Caco-2 (cell line): ENCODE data around the gene PUDP. TPM values are rescaled to one million over a fixed set of nuclear protein-coding genes. Genes with fewer than 3 reads are reported as not detected.

Experiments
- BruUV-seq: library from RNA; stranded (reverse); fragments of 400-500 nt; replicated peaks from 2 replicates; lab custom pipeline; 2021; lab: Mats Ljungman, UMichigan
- CTCF ChIA-PET: fragments of 300-600 bp; sonication (Branson Sonifier 250); formaldehyde crosslinking; loops from one replicate; lab custom pipeline; 2022; ENCODE audit warnings: antibody characterized with exemption; lab: Charles Lee
- POLR2A ChIA-PET: fragments of 300-600 bp; sonication (Branson Sonifier 250); formaldehyde crosslinking; loops from one replicate; lab custom pipeline; 2022; ENCODE audit warnings: antibody characterized with exemption; lab: Charles Lee
- DNase-seq, 2 experiments: peaks; one replicate each; pipeline versions ENCODE4 v3.0.0 to v3.0.0-alpha.2; 2020 to 2022
- H3K27me3 ChIP-seq: replicated peaks from 2 replicates; pipeline ENCODE4 v1.6.0; 2011; ENCODE audit warnings: low read length; ENCODE audit not compliant: control insufficient read depth, insufficient read depth
- H3K36me3 ChIP-seq: 2 replicates; pipeline ENCODE4 v1.5.1; 2011; ENCODE audit warnings: low read length; ENCODE audit not compliant: control insufficient read depth, insufficient read depth
- H3K4me1 ChIP-seq: fragments of 250-450 bp; sonication (Bioruptor Pico); 2 replicates; pipeline ENCODE4 v1.5.1; 2020; ENCODE audit warnings: mild to moderate bottlenecking
- H3K4me3 ChIP-seq: 2 replicates; pipeline ENCODE4 v1.5.1; 2011; ENCODE audit warnings: low read depth, mild to moderate bottlenecking, control low read depth, low read length
- H3K9me3 ChIP-seq: fragments of 250-450 bp; sonication (Bioruptor Pico); 2 replicates; pipeline ENCODE4 v1.5.1; 2020; ENCODE audit warnings: mild to moderate bottlenecking, moderate library complexity
- H3K27ac Mint-ChIP-seq: one replicate; pipeline ENCODE4 v1.8.0; 2022; ENCODE audit warnings: mixed read lengths; ENCODE audit not compliant: unreplicated experiment
- H3K27me3 Mint-ChIP-seq: one replicate; pipeline ENCODE4 v1.8.0; 2022; ENCODE audit warnings: mixed read lengths; ENCODE audit not compliant: insufficient read depth, unreplicated experiment
- H3K36me3 Mint-ChIP-seq: one replicate; pipeline ENCODE4 v1.8.0; 2022; ENCODE audit warnings: mild to moderate bottlenecking, mixed read lengths; ENCODE audit not compliant: insufficient read depth, unreplicated experiment
- H3K4me1 Mint-ChIP-seq: one replicate; pipeline ENCODE4 v1.8.0; 2022; ENCODE audit warnings: low read depth, mixed read lengths; ENCODE audit not compliant: unreplicated experiment
- H3K4me3 Mint-ChIP-seq: one replicate; pipeline ENCODE4 v1.8.0; 2022; ENCODE audit warnings: mild to moderate bottlenecking, moderate library complexity, mixed read lengths; ENCODE audit not compliant: unreplicated experiment
- H3K9me3 Mint-ChIP-seq: one replicate; pipeline ENCODE4 v1.8.0; 2022; ENCODE audit warnings: mixed read lengths; ENCODE audit not compliant: unreplicated experiment
- CTCF ChIP-seq, 2 experiments: fragments of 200-600 bp in 1 of 2; IDR thresholded peaks; 1 replicate in 1 of 2; 2 replicates in 1 of 2; pipeline versions ENCODE4 v1.5.1 to v1.8.0; 2011 to 2022; ENCODE audit warnings: antibody characterized with exemption in 1 of 2, control low read depth in 1 of 2, inconsistent platforms in 1 of 2, low read depth in 1 of 2, low read length in 1 of 2, mild to moderate bottlenecking in 1 of 2, moderate library complexity in 1 of 2; ENCODE audit not compliant: insufficient read depth in 1 of 2, severe bottlenecking in 1 of 2, unreplicated experiment in 1 of 2
- intact Hi-C: fragments of 100-400 bp; cut with micrococcal nuclease; formaldehyde crosslinking; loops from one replicate; pipeline ENCODE4 v1.10.0; 2022; ENCODE audit not compliant: unreplicated experiment
- total RNA-seq: library from RNA; stranded (reverse); gene quantifications from 2 replicates; pipeline ENCODE4 v1.2.3, GENCODE V29; 2022

The PUDP gene
- total RNA-seq, 1 experiment from 2014 or later = 57.5 TPM

- H3K36me3 ChIP-seq = 0 out of 2 replicates have a peak, but pooled peaks cover 2% of the 10 kb centered on the region
- ChIA-PET CTCF (no interaction called here), POLR2A (no interaction called here)
- intact Hi-C loops = no loop called here
- no peaks in the 10 kb centered on the region for H3K27me3 ChIP-seq
- H3K27me3 Mint-ChIP-seq = no peaks in the 10 kb centered on the region
- no peaks in the 10 kb centered on the region for H3K9me3 ChIP-seq
- H3K36me3 Mint-ChIP-seq = peaks cover 42% of the 10 kb centered on the region
- TF ChIP-seq CTCF (IDR thresholded peaks at IDR 0.05; ENCODE audit: insufficient read depth in 1 of 2, low read depth in 1 of 2, low read length in 1 of 2, severe bottlenecking in 1 of 2, unreplicated experiment in 1 of 2) = no peak
- no peak overlapping the region for H3K4me3 Mint-ChIP-seq
- no TSS peak for BruUV-seq
- DNase-seq = no peak
- H3K4me3 ChIP-seq = no peak overlapping the region
- no peaks in the 10 kb centered on the region for H3K9me3 Mint-ChIP-seq
- H3K27ac Mint-ChIP-seq = no peak overlapping the region
- H3K4me1 Mint-ChIP-seq = no peaks in the 10 kb centered on the region
- no peaks in the 10 kb centered on the region for H3K4me1 ChIP-seq
These were observed 93.4 kb downstream of the PUDP start for GRCh38 chrX:7054219-7055216.

GRCh38 chrX:7052541-7052940, 95.4 kb downstream of the PUDP start:
- no peaks in the 10 kb centered on the region for H3K9me3 ChIP-seq
- intact Hi-C loops = no loop called here
- H3K27ac Mint-ChIP-seq = no peak overlapping the region
- no peak for TF ChIP-seq CTCF (IDR thresholded peaks at IDR 0.05; ENCODE audit: insufficient read depth in 1 of 2, low read depth in 1 of 2, low read length in 1 of 2, severe bottlenecking in 1 of 2, unreplicated experiment in 1 of 2)
- no peaks in the 10 kb centered on the region for H3K4me1 Mint-ChIP-seq
- BruUV-seq = no TSS peak
- no peak overlapping the region for H3K4me3 Mint-ChIP-seq
- 0 out of 2 replicates have a peak, but pooled peaks cover 2% of the 10 kb centered on the region for H3K36me3 ChIP-seq
- H3K27me3 Mint-ChIP-seq = no peaks in the 10 kb centered on the region
- no peak overlapping the region for H3K4me3 ChIP-seq
- no peaks in the 10 kb centered on the region for H3K27me3 ChIP-seq
- H3K9me3 Mint-ChIP-seq = no peaks in the 10 kb centered on the region
- ChIA-PET POLR2A (no interaction called here), CTCF (no interaction called here)
- H3K36me3 Mint-ChIP-seq = peaks cover 36% of the 10 kb centered on the region
- no peaks in the 10 kb centered on the region for H3K4me1 ChIP-seq
- no peak for DNase-seq

- ChIA-PET CTCF (no interaction called here), POLR2A (no interaction called here)
- Mint-ChIP-seq H3K4me3 (no peak overlapping the region), H3K9me3 (no peaks in the 10 kb centered on the region), H3K27me3 (no peaks in the 10 kb centered on the region), H3K36me3 (peaks cover 21% of the 10 kb centered on the region), H3K4me1 (no peaks in the 10 kb centered on the region), H3K27ac (no peak overlapping the region)
- Histone ChIP-seq H3K27me3 (no peaks in the 10 kb centered on the region), H3K9me3 (no peaks in the 10 kb centered on the region), H3K4me1 (no peaks in the 10 kb centered on the region), H3K4me3 (no peak overlapping the region), H3K36me3 (0 out of 2 replicates have a peak, but pooled peaks cover 2% of the 10 kb centered on the region)
- no TSS peak for BruUV-seq
- no peak for TF ChIP-seq CTCF (IDR thresholded peaks at IDR 0.05; ENCODE audit: insufficient read depth in 1 of 2, low read depth in 1 of 2, low read length in 1 of 2, severe bottlenecking in 1 of 2, unreplicated experiment in 1 of 2)
- intact Hi-C loops = no loop called here
- no peak for DNase-seq
These were observed 97.7 kb downstream of the PUDP start for GRCh38 chrX:7050271-7050670.
